CD4-positive, alpha-beta T cell (primary cell): ENCODE data around the gene GBP7. TPM values are rescaled to one million over a fixed set of nuclear protein-coding genes. Genes with fewer than 3 reads are reported as not detected.

ENCODE experiments used
- ATAC-seq: fragments of 200-7000 bp; cut with Tn5 transposase; one replicate; pipeline ENCODE4 v1.10.0; 2022; ENCODE audit warnings: mild to moderate bottlenecking; ENCODE audit not compliant: poor library complexity
- CTCF ChIA-PET: fragments of 350-600 bp; sonication (Branson Sonifier 250); formaldehyde crosslinking; loops from one replicate; lab custom pipeline; 2021; ENCODE audit warnings: antibody characterized with exemption, inconsistent platforms; lab: Charles Lee
- POLR2A ChIA-PET: fragments of 350-600 bp; sonication (Branson Sonifier 250); formaldehyde crosslinking; loops from one replicate; lab custom pipeline; 2021; ENCODE audit warnings: antibody characterized with exemption, inconsistent platforms; lab: Charles Lee
- DNase-seq, 14 experiments: peaks; one replicate each; pipeline ENCODE4 v3.0.0-alpha.2; 2013 to 2020; ENCODE audit warnings: mixed read lengths in 2 of 14
- H3K27ac ChIP-seq, 2 donors: one replicate each; pipeline versions ENCODE4 v1.5.1 to v1.7.0; 2013; ENCODE audit warnings: low read length in 2 of 2, low read depth in 1 of 2, mild to moderate bottlenecking in 1 of 2
- H3K27me3 ChIP-seq, 2 experiments: 1 replicate in 1 of 2; 2 replicates in 1 of 2; pipeline versions ENCODE4 v1.6.1 to v1.7.0; 2013; ENCODE audit warnings: low read length in 2 of 2, control low read depth in 1 of 2, mild to moderate bottlenecking in 1 of 2, moderate library complexity in 1 of 2; ENCODE audit not compliant: insufficient read depth in 2 of 2, control insufficient read depth in 1 of 2
- H3K36me3 ChIP-seq: one replicate; pipeline ENCODE4 v1.6.1; 2013; ENCODE audit warnings: low read length, control low read depth; ENCODE audit not compliant: insufficient read depth
- H3K4me1 ChIP-seq: one replicate; pipeline ENCODE4 v1.6.1; 2013; ENCODE audit warnings: low read length, control low read depth; ENCODE audit not compliant: insufficient read depth
- H3K4me3 ChIP-seq: one replicate; pipeline ENCODE4 v1.5.1; 2013; ENCODE audit warnings: mild to moderate bottlenecking, low read length, moderate library complexity
- H3K9me3 ChIP-seq, 2 experiments: 1 replicate in 1 of 2; 2 replicates in 1 of 2; pipeline versions ENCODE4 v1.6.1 to v1.7.0; 2013; ENCODE audit warnings: low read length in 2 of 2, mild to moderate bottlenecking in 2 of 2, control low read depth in 1 of 2, moderate library complexity in 1 of 2; ENCODE audit not compliant: control insufficient read depth in 1 of 2, insufficient read depth in 1 of 2
- H3K27ac Mint-ChIP-seq: one replicate; pipeline ENCODE4 v1.8.0; 2020; ENCODE audit warnings: mixed read lengths
- H3K27me3 Mint-ChIP-seq: one replicate; pipeline ENCODE4 v1.8.0; 2021; ENCODE audit warnings: mixed read lengths
- H3K36me3 Mint-ChIP-seq: one replicate; pipeline ENCODE4 v1.8.0; 2021; ENCODE audit warnings: low read depth, mixed read lengths
- H3K4me1 Mint-ChIP-seq: one replicate; pipeline ENCODE4 v1.8.0; 2021; ENCODE audit warnings: low read depth, mixed read lengths
- H3K4me3 Mint-ChIP-seq: one replicate; pipeline ENCODE4 v1.8.0; 2020; ENCODE audit warnings: mild to moderate bottlenecking, mixed read lengths
- H3K9me3 Mint-ChIP-seq: one replicate; pipeline ENCODE4 v1.8.0; 2020; ENCODE audit warnings: mixed read lengths
- CTCF ChIP-seq: fragments of 200-600 bp; IDR thresholded peaks from one replicate; pipeline ENCODE4 v1.8.0; 2022; ENCODE audit warnings: antibody characterized with exemption, mild to moderate bottlenecking
- intact Hi-C, 2 experiments: fragments of 100-400 bp; cut with DNase I in 1 of 2; cut with micrococcal nuclease in 1 of 2; formaldehyde crosslinking; loops; one replicate each; pipeline versions ENCODE4 v1.15.1 to v1.9.0; 2023 to 2025; cut with DNase I, micrococcal nuclease
- total RNA-seq, 174 experiments: library from RNA in 2 of 174; stranded (reverse) in 2 of 174; gene quantifications; one replicate each; pipeline ENCODE4 v1.2.3 and lab custom pipeline; 2021 to 2026

The GBP7 gene
- total RNA-seq, 2 experiments from 2014 or later, result not detected

GRCh38 chr1:89143484-89143883, 32.3 kb downstream of the GBP7 start:
- Mint-ChIP-seq H3K36me3 (no peaks in the 10 kb centered on the region), H3K27me3 (no peaks in the 10 kb centered on the region), H3K4me1 (peaks cover 8% of the 10 kb centered on the region), H3K9me3 (no peaks in the 10 kb centered on the region), H3K4me3 (no peak overlapping the region), H3K27ac (no peak overlapping the region)
- H3K9me3 ChIP-seq, result no peaks in the 10 kb centered on the region
- no peak for TF ChIP-seq CTCF
- CTCF ChIA-PET, result no interaction called here
- no peak for ATAC-seq
- no peaks in the 10 kb centered on the region for H3K27me3 ChIP-seq
- DNase-seq, result no peak
- POLR2A ChIA-PET, result no interaction called here
- no peaks in the 10 kb centered on the region for H3K36me3 ChIP-seq
- intact Hi-C loops, result no loop called here
- H3K4me1 ChIP-seq, result no peaks in the 10 kb centered on the region
- H3K27ac ChIP-seq, result no peak overlapping the region
- H3K4me3 ChIP-seq, result no peak overlapping the region

DNA sequence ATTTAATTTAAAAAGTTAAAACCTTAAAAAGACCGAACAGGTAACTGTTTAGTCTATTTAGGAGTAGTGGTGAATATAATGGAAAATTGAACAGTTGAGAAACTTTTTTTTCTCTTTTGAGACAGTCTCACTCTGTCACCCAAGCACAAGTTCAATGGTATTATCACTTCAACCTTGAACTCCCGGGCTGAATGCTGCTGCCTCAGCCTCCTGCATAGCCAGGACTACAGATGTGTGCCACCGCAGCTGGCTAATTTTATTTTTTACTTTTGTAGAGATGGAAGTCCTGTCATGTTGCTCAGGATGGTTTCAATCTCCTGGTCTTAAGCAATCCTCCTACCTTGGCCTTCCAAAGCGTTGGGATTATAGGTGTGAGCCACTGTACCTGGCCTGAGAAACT, 33.6 kb downstream of the GBP7 start:
- Histone ChIP-seq H3K27ac (no peak overlapping the region), H3K9me3 (no peaks in the 10 kb centered on the region), H3K4me3 (no peak overlapping the region), H3K4me1 (no peaks in the 10 kb centered on the region), H3K27me3 (no peaks in the 10 kb centered on the region), H3K36me3 (no peaks in the 10 kb centered on the region)
- ChIA-PET CTCF (interaction anchor here (0.9 kb wide), 1 partner anchor 56 kb away, joined by 3 read pairs; no protein-coding TSS in a partner anchor), POLR2A (no interaction called here)
- no peak overlapping the region for H3K27ac Mint-ChIP-seq
- no peaks in the 10 kb centered on the region for H3K9me3 Mint-ChIP-seq
- ATAC-seq (no peak), DNase-seq (no peak)
- intact Hi-C loops, result no loop called here
- H3K36me3 Mint-ChIP-seq, result no peaks in the 10 kb centered on the region
- no peaks in the 10 kb centered on the region for H3K27me3 Mint-ChIP-seq
- no peak for TF ChIP-seq CTCF
- no peak overlapping the region for H3K4me3 Mint-ChIP-seq
- H3K4me1 Mint-ChIP-seq, result peaks cover 8% of the 10 kb centered on the region

- ATAC-seq (no peak), DNase-seq (no peak)
- POLR2A ChIA-PET, result interaction anchor here (0.9 to 1.1 kb wide), 2 partner anchors 15 to 65 kb away, joined by 3 to 5 read pairs; partner anchors contain the start of gene GBP4
- intact Hi-C loops, result loop anchor here in 1 of 2 experiments (5.0 kb wide), 1 partner anchor 149 kb away; no protein-coding TSS in a partner anchor
- Histone ChIP-seq H3K36me3 (no peaks in the 10 kb centered on the region), H3K4me3 (no peak overlapping the region), H3K9me3 (no peaks in the 10 kb centered on the region), H3K27me3 (no peaks in the 10 kb centered on the region), H3K4me1 (peaks cover 7% of the 10 kb centered on the region), H3K27ac (no peak overlapping the region)
- no peak overlapping the region for H3K4me3 Mint-ChIP-seq
- CTCF ChIA-PET, result interaction anchor here (1.1 kb wide), 1 partner anchor 224 kb away, joined by 3 read pairs; no protein-coding TSS in a partner anchor
- peaks cover 3% of the 10 kb centered on the region for H3K36me3 Mint-ChIP-seq
- no peak overlapping the region for H3K27ac Mint-ChIP-seq
- no peaks in the 10 kb centered on the region for H3K27me3 Mint-ChIP-seq
- TF ChIP-seq CTCF, result no peak
- peaks cover 3% of the 10 kb centered on the region for H3K9me3 Mint-ChIP-seq
- peaks cover 16% of the 10 kb centered on the region for H3K4me1 Mint-ChIP-seq
Measured at GRCh38 chr1:89133747-89134146, 42.1 kb downstream of the GBP7 start.
